Activated naive CD4-positive, alpha-beta T cell treated with anti-CD3 and anti-CD28 coated beads, Interleukin-2, amount 10 ng/mL, durations not matched to agents 7 days and 5 days (primary cell): ENCODE results near the gene SCARF1.
A peak's percentile ranks its signal among the peaks of the same experiment; 100 is the strongest.
"Not testable (repeated sequence)": the region's sequence is repeated elsewhere in the genome, so short reads cannot be mapped to it uniquely, and the experiment has no call there.

Experiments used
- CTCF ChIA-PET: fragments of 350-600 bp; sonication (Branson Sonifier 250); formaldehyde crosslinking; loops from one replicate; lab custom pipeline; 2021; ENCODE audit warnings: antibody characterized with exemption; lab: Charles Lee
- DNase-seq: peaks from one replicate; pipeline ENCODE4 v3.0.0-alpha.2; 2020
- H3K27ac Mint-ChIP-seq: one replicate; pipeline ENCODE4 v1.8.0; 2021; ENCODE audit warnings: mild to moderate bottlenecking, moderate library complexity, mixed read lengths
- H3K27me3 Mint-ChIP-seq: one replicate; pipeline ENCODE4 v1.8.0; 2021; ENCODE audit warnings: mild to moderate bottlenecking, mixed read lengths
- H3K36me3 Mint-ChIP-seq: one replicate; pipeline ENCODE4 v1.8.0; 2021; ENCODE audit warnings: mixed read lengths
- H3K4me1 Mint-ChIP-seq: one replicate; pipeline ENCODE4 v1.8.0; 2021; ENCODE audit warnings: mixed read lengths
- H3K4me3 Mint-ChIP-seq: one replicate; pipeline ENCODE4 v1.8.0; 2021; ENCODE audit warnings: mild to moderate bottlenecking, moderate library complexity, mixed read lengths
- H3K9me3 Mint-ChIP-seq: one replicate; pipeline ENCODE4 v1.8.0; 2021; ENCODE audit warnings: mixed read lengths

SCARF1 gene

GRCh38 chr17:1645207-1646171 is at the start of gene SCARF1:
Gene SCARF1, minus strand, starts transcription at chr17:1645732. Its CDS starts 35 bp downstream, at chr17:1645697.
- CTCF ChIA-PET: interaction anchor here (0.6 to 1.7 kb wide), 2 partner anchors 71 kb away, joined by 3 to 4 read pairs; no protein-coding TSS in a partner anchor
- peaks cover 42% of the 10 kb centered on the region for H3K4me1 Mint-ChIP-seq
- H3K27ac Mint-ChIP-seq: peak within 1 kb of the TSS; percentile 50
- no peak for DNase-seq
- peaks cover 38% of the 10 kb centered on the region for H3K27me3 Mint-ChIP-seq
- peaks cover under 1% of the 10 kb centered on the region for H3K36me3 Mint-ChIP-seq
- H3K9me3 Mint-ChIP-seq: no peaks in the 10 kb centered on the region
- peak within 1 kb of the TSS; percentile 75 for H3K4me3 Mint-ChIP-seq

- H3K27ac Mint-ChIP-seq: no peak overlapping the region
- H3K27me3 Mint-ChIP-seq: peaks cover 33% of the 10 kb centered on the region
- H3K4me1 Mint-ChIP-seq: no peaks in the 10 kb centered on the region
- CTCF ChIA-PET: no interaction called here
- H3K9me3 Mint-ChIP-seq: peaks cover 3% of the 10 kb centered on the region
- no peaks in the 10 kb centered on the region for H3K36me3 Mint-ChIP-seq
- DNase-seq: no peak
- H3K4me3 Mint-ChIP-seq: no peak overlapping the region
Observed at GRCh38 chr17:1693339-1693738, 47.8 kb upstream of the SCARF1 start.

- CTCF ChIA-PET: no interaction called here
- Mint-ChIP-seq H3K27me3 (peaks cover 21% of the 10 kb centered on the region), H3K36me3 (no peaks in the 10 kb centered on the region), H3K4me3 (no peak overlapping the region), H3K4me1 (no peaks in the 10 kb centered on the region), H3K9me3 (peaks cover 3% of the 10 kb centered on the region), H3K27ac (no peak overlapping the region)
- DNase-seq: no peak
Observed at GRCh38 chr17:1690544-1691221, 45.2 kb upstream of the SCARF1 start.

GRCh38 chr17:1688405-1688804 is 42.9 kb upstream of the SCARF1 start:
- CTCF ChIA-PET: interaction anchor here (0.7 kb wide), 1 partner anchor 411 kb away, joined by 3 read pairs; no protein-coding TSS in a partner anchor
- not testable (repeated sequence) for H3K27ac Mint-ChIP-seq, DNase-seq, H3K9me3 Mint-ChIP-seq, H3K4me3 Mint-ChIP-seq
- H3K4me1 Mint-ChIP-seq: peaks cover 17% of the 10 kb centered on the region
- peaks cover 14% of the 10 kb centered on the region for H3K36me3 Mint-ChIP-seq
- H3K27me3 Mint-ChIP-seq: peaks cover 11% of the 10 kb centered on the region

GRCh38 chr17:1686086-1686485 is 40.6 kb upstream of the SCARF1 start:
- Mint-ChIP-seq H3K36me3 (peaks cover 34% of the 10 kb centered on the region), H3K27ac (no peak overlapping the region), H3K27me3 (peaks cover 4% of the 10 kb centered on the region), H3K4me3 (no peak overlapping the region), H3K4me1 (peaks cover 32% of the 10 kb centered on the region), H3K9me3 (peaks cover 3% of the 10 kb centered on the region)
- CTCF ChIA-PET: no interaction called here
- no peak for DNase-seq

GRCh38 chr17:1684378-1685189 is 39.1 kb upstream of the SCARF1 start, which contains the start of gene PRPF8:
Gene PRPF8, minus strand, starts transcription at chr17:1684867. Its CDS starts 296 bp downstream, at chr17:1684571.
- H3K27me3 Mint-ChIP-seq: peaks cover 4% of the 10 kb centered on the region
- H3K4me1 Mint-ChIP-seq: peaks cover 37% of the 10 kb centered on the region
- CTCF ChIA-PET: interaction anchor here (0.8 to 2.5 kb wide), 3 partner anchors 15 to 37 kb away, joined by 3 to 15 read pairs (median 4); no protein-coding TSS in a partner anchor
- H3K27ac Mint-ChIP-seq: peak within 1 kb of the TSS; percentile 96
- no peaks in the 10 kb centered on the region for H3K9me3 Mint-ChIP-seq
- peak within 1 kb of the TSS; percentile 99 for H3K4me3 Mint-ChIP-seq
- DNase-seq: peak; percentile 99
- H3K36me3 Mint-ChIP-seq: peaks cover 49% of the 10 kb centered on the region

- peak overlapping the region; percentile 99 for H3K4me3 Mint-ChIP-seq
- no peaks in the 10 kb centered on the region for H3K9me3 Mint-ChIP-seq
- peaks cover 4% of the 10 kb centered on the region for H3K27me3 Mint-ChIP-seq
- no peak for DNase-seq
- peak overlapping the region; percentile 96 for H3K27ac Mint-ChIP-seq
- H3K36me3 Mint-ChIP-seq: peaks cover 57% of the 10 kb centered on the region
- CTCF ChIA-PET: interaction anchor here (1.0 to 2.5 kb wide), 2 partner anchors 14 to 38 kb away, joined by 4 to 15 read pairs; no protein-coding TSS in a partner anchor
- H3K4me1 Mint-ChIP-seq: peaks cover 37% of the 10 kb centered on the region
Observed at GRCh38 chr17:1683459-1683858, 37.9 kb upstream of the SCARF1 start.

- CTCF ChIA-PET: interaction anchor here (1.2 kb wide), 1 partner anchor 8 kb away, joined by 3 read pairs; no protein-coding TSS in a partner anchor
- no peak overlapping the region for H3K4me3 Mint-ChIP-seq
- peaks cover 6% of the 10 kb centered on the region for H3K4me1 Mint-ChIP-seq
- H3K9me3 Mint-ChIP-seq: no peaks in the 10 kb centered on the region
- H3K36me3 Mint-ChIP-seq: peaks cover 78% of the 10 kb centered on the region
- no peak for DNase-seq
- no peak overlapping the region for H3K27ac Mint-ChIP-seq
- no peaks in the 10 kb centered on the region for H3K27me3 Mint-ChIP-seq
Observed at GRCh38 chr17:1676401-1676800, 30.9 kb upstream of the SCARF1 start.

- Mint-ChIP-seq H3K4me1 (peaks cover 5% of the 10 kb centered on the region), H3K27ac (no peak overlapping the region), H3K4me3 (no peak overlapping the region), H3K27me3 (no peaks in the 10 kb centered on the region), H3K9me3 (no peaks in the 10 kb centered on the region), H3K36me3 (peaks cover 74% of the 10 kb centered on the region)
- CTCF ChIA-PET: no interaction called here
- DNase-seq: no peak
Observed at GRCh38 chr17:1673041-1673785, 27.7 kb upstream of the SCARF1 start.

GRCh38 chr17:1663934-1664333 is 18.4 kb upstream of the SCARF1 start:
- H3K27me3 Mint-ChIP-seq, H3K4me3 Mint-ChIP-seq, H3K4me1 Mint-ChIP-seq, H3K9me3 Mint-ChIP-seq, H3K27ac Mint-ChIP-seq, DNase-seq, CTCF ChIA-PET: not testable (repeated sequence)
- H3K36me3 Mint-ChIP-seq: peaks cover 52% of the 10 kb centered on the region

GRCh38 chr17:1661045-1661444 is 15.5 kb upstream of the SCARF1 start:
- H3K4me1 Mint-ChIP-seq: no peaks in the 10 kb centered on the region
- H3K9me3 Mint-ChIP-seq: no peaks in the 10 kb centered on the region
- no peak for DNase-seq
- no peak overlapping the region for H3K27ac Mint-ChIP-seq
- H3K36me3 Mint-ChIP-seq: peaks cover 60% of the 10 kb centered on the region
- no peaks in the 10 kb centered on the region for H3K27me3 Mint-ChIP-seq
- CTCF ChIA-PET: interaction anchor here (1.5 to 4.0 kb wide), 2 partner anchors 8 to 12 kb away, joined by 7 to 19 read pairs; partner anchors contain the start of gene RILP
- H3K4me3 Mint-ChIP-seq: no peak overlapping the region

GRCh38 chr17:1658100-1658499 is 12.6 kb upstream of the SCARF1 start:
- Mint-ChIP-seq H3K9me3 (no peaks in the 10 kb centered on the region), H3K27ac (no peak overlapping the region), H3K27me3 (no peaks in the 10 kb centered on the region), H3K4me3 (no peak overlapping the region), H3K36me3 (peaks cover 72% of the 10 kb centered on the region), H3K4me1 (no peaks in the 10 kb centered on the region)
- CTCF ChIA-PET: interaction anchor here (1.0 to 4.0 kb wide), 2 partner anchors 9 to 12 kb away, joined by 3 to 19 read pairs; partner anchors contain the start of gene RILP
- no peak for DNase-seq

- no peak overlapping the region for H3K4me3 Mint-ChIP-seq
- H3K4me1 Mint-ChIP-seq: peaks cover 8% of the 10 kb centered on the region
- H3K27ac Mint-ChIP-seq: no peak overlapping the region
- H3K36me3 Mint-ChIP-seq: peaks cover 60% of the 10 kb centered on the region
- H3K27me3 Mint-ChIP-seq: peaks cover 2% of the 10 kb centered on the region
- CTCF ChIA-PET: no interaction called here
- DNase-seq: no peak
- H3K9me3 Mint-ChIP-seq: no peaks in the 10 kb centered on the region
Observed at GRCh38 chr17:1653735-1654134, 8.2 kb upstream of the SCARF1 start.
